Brain microvascular endothelial cell (primary cell): ENCODE measurements around the gene HOXC12.

Source experiments
- DNase-seq: peaks from one replicate; pipeline ENCODE4 v3.0.0-alpha.2; 2020
- H3K27ac ChIP-seq: fragments of 250-450 bp; sonication (Bioruptor Pico); 2 replicates; pipeline ENCODE4 v1.5.1; 2020; ENCODE audit warnings: mild to moderate bottlenecking, moderate library complexity
- H3K27me3 ChIP-seq: fragments of 250-450 bp; sonication (Bioruptor Pico); replicated peaks from 2 replicates; pipeline ENCODE4 v1.5.1; 2020; ENCODE audit warnings: mild to moderate bottlenecking
- H3K36me3 ChIP-seq: fragments of 250-450 bp; sonication (Bioruptor Pico); replicated peaks from 2 replicates; pipeline ENCODE4 v1.5.1; 2020; ENCODE audit warnings: mild to moderate bottlenecking
- H3K4me3 ChIP-seq: 2 replicates; pipeline ENCODE4 v1.5.1; 2011; ENCODE audit warnings: low read depth, mild to moderate bottlenecking, control low read depth, low read length, moderate library complexity
- CTCF ChIP-seq: IDR thresholded peaks from 2 replicates; pipeline ENCODE4 v1.5.1; 2011; ENCODE audit warnings: low read depth, mild to moderate bottlenecking, moderate library complexity, low read length, control low read depth, inconsistent platforms; ENCODE audit errors: missing control alignments
- in situ Hi-C: cut with HindIII; loops from 2 replicates; pipeline ENCODE4 v1.10.0; 2017; ENCODE audit warnings: low sequenced_read_pairs, low pct_ligation_motif_present

Gene HOXC12

DNA sequence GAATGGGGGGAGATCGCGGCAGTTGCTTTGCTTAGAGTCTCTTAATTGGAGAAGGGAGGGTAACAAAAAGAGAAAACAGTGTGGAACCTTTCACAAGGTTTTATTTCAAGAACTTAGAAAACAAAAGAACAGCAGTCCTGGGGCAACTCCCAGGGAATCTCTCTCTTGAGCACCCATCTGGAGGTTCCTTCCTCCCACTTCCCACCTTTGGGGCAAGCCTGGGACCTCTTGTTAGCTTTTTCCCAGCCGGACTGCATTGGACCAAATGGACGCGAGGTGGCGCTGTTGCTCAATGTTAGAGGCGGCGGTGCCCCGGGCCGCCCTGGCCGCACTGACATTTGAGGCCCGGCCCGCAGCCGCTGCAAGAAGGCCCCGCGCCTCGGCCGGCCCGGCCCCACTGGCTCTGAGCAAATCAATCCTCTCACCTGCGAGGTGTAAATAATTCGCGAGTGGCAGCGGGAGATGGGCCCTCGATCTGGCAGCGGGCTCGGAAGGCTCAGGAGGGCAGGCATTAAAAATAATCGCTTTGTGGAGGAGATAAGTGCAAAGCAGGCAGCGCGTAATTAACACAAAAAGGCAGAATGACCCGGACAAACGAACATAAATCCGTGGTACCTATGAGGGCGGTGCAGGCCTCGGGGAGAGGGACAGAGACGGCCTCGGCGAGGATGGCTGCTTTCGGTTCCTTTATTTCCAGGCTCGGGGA, 51.3 kb downstream of the HOXC12 start:
- H3K27ac ChIP-seq, result no peak overlapping the region
- no peaks in the 10 kb centered on the region for H3K36me3 ChIP-seq
- peak; percentile 65 for DNase-seq
- H3K27me3 ChIP-seq, result peaks cover 92% of the 10 kb centered on the region
- no peak overlapping the region for H3K4me3 ChIP-seq
- in situ Hi-C loops, result loop anchor here (25.0 kb wide), 1 partner anchor 206 kb away; no protein-coding TSS in a partner anchor
- peak; percentile 84 for TF ChIP-seq CTCF

DNA sequence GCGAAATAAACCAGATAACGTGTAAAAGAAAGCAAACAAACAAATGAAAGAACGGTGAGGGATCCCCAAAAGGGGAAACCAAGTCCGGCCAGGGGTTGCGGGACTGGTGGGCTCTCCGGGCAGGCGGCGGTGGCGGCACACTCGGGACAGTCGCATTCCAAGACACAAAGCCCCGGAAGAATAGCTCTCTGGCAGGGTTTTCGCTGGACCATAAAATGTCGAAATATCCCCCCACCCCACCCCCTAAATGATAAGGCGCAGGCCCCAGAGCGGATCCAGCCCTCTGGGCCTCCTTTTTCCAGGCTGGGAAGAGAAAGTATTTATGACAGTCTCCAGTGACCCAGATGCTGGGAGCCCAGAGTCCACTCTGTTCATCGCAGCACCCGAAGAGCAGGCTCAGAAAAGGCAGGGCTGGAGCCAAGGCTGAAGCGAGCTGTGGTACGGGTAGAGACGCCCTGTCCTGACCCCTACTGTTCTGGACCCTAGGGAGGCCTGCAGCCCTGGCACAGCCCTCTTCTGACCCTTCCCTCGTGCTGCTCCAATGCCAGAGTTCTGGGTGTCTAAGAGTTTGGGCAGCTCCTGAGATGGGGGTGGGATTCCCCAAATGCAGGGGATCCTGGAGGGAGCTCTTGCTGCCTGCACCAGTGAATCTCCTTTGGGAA, 52.0 kb downstream of the HOXC12 start:
- Histone ChIP-seq H3K36me3 (no peaks in the 10 kb centered on the region), H3K27me3 (peaks cover 92% of the 10 kb centered on the region), H3K4me3 (no peak overlapping the region), H3K27ac (no peak overlapping the region)
- DNase-seq, result no peak
- in situ Hi-C loops, result loop anchor here (25.0 kb wide), 1 partner anchor 206 kb away; no protein-coding TSS in a partner anchor
- TF ChIP-seq CTCF, result no peak

DNA sequence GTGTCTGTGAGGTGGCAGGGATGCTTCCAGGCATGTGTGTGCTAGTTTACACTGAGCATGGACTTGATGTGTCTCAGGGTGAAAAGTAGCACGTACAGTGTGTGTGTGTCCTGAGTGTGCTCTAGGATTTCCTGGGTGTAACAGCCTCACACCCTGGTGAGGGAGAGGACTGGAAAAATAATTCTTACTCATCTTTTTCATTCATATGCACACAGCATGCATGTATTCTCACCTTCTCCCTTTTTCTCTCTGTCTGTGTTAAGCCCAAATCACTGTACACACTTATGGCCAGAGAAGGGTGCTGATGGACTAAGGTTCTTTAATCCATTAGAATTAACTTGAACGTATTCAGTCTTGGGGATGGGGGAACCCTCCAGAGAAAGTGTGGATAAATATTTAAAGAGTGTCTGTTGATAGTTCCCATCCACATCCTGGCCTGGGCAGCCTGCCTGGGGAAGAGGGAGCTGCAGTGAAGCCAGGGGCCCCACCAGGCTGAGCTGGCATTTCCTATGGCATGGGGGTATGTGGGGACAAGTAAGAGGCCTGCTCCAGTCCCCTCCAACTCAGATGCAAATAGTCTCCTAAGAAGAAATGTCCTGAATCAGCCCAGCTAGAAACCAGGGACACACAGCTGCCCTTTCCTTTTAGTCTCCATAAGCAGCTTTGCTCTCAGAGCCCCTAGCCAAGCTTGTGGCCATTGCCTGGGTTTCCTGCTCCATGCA, 53.0 kb downstream of the HOXC12 start:
- no peak for TF ChIP-seq CTCF
- no peak for DNase-seq
- Histone ChIP-seq H3K36me3 (no peaks in the 10 kb centered on the region), H3K27me3 (peaks cover 87% of the 10 kb centered on the region), H3K4me3 (no peak overlapping the region), H3K27ac (no peak overlapping the region)
- in situ Hi-C loops, result loop anchor here (25.0 kb wide), 1 partner anchor 205 kb away; no protein-coding TSS in a partner anchor

DNA sequence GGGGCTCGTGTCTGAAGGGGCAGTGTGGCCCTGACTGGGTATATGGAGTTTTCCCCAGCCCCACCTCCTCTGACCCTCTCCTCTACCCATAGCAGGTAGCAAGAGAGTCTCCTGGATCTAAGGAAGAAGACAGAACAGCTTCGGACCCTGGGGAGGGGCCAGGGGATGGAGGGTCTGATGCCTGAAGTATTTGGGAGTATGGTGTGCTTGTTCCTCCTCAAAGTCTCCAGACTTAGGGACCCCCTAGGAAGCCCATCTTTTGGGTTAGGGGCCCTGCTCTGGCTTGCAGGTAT, 53.5 kb downstream of the HOXC12 start:
- Histone ChIP-seq H3K4me3 (no peak overlapping the region), H3K27ac (no peak overlapping the region), H3K36me3 (no peaks in the 10 kb centered on the region), H3K27me3 (peaks cover 87% of the 10 kb centered on the region)
- no peak for TF ChIP-seq CTCF
- DNase-seq, result no peak
- in situ Hi-C loops, result loop anchor here (25.0 kb wide), 1 partner anchor 204 kb away; no protein-coding TSS in a partner anchor
